Cerebellar cortex (tissue), 1 donor: ENCODE measurements around the gene KIF6.
"Not testable (repeated sequence)": the region's sequence is repeated elsewhere in the genome, so short reads cannot be mapped to it uniquely, and the experiment has no call there.

Experiments used
- DNase-seq: peaks from one replicate; pipeline ENCODE4 v3.0.0-alpha.2; 2015; ENCODE audit warnings: low spot score

Gene KIF6

DNA sequence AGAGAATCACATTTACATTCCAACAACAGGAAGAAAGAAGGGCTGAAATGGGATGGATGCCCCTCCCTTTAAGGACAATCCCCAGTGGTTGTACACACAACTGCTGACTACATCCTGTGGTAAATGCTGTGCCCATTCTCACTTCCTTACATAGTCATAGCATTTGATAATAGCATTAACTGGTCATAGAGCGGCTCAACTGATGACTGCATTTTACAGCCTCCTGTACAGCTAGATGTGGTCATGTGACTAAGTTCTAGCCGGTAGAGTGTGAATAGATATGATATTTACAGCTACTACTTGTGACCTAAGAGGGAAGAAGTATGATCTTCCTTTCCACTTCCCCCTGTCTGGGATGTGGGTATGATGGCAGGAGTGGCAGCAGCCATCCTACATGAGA lies 435.7 kb downstream of the KIF6 start:
- DNase-seq: no peak

DNA sequence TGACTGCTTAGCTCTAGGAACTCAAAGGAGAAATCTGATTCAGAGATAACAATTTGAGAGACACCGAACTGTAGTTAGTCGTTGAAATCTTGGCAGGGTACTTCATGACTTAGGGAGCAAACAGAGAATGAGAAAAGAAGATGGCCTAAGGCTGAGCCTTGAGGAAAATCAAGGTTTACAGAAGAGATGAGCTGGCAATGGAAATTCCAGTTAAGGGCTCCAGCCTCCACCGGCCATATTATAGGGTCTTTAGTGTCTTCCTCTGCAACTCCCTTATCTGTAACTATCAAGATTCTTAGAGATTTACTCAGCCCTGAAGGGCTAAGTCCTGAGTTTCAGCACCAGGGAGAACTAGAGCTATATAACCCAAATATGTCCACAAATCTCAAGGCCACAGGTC lies 437.6 kb downstream of the KIF6 start:
- no peak for DNase-seq

DNA sequence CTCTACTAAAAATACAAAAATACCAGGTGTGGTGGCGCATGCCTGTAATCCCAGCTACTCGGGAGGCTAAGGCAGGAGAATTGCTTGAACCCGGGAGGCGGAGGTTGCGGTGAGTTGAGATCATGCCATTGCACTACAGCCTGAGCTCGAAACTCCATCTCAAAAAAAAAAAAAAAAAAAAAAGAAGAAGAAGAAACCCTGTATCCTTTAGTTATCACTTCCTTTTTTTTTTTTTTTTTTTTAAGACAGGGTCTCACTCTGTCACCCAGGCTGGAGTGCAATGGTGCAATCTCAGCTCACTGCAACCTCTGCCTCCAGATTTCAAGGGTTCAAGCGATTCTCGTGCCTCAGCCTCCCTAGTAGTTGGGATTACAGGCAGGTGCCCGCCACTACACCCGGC lies 438.6 kb downstream of the KIF6 start:
- not testable (repeated sequence) for DNase-seq

DNA sequence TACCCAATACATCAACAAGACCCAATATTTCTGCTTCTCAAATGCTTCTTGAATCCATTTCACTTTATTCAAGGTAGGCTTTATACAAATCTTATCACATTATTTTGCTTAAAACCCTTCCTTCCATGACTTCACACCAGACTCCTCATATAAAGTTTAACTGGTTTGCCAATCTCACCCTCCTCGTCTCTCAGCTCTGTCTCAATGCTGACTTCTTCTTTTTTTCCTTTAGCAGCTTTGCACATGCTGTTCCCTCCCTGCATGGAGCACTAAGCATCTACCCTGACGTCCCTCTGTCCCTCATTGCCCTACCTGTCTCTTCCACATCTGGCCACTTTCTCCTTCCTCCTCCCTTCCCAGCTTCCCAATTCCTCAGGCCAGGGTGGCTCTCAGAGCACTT lies 442.4 kb downstream of the KIF6 start:
- no peak for DNase-seq

DNA sequence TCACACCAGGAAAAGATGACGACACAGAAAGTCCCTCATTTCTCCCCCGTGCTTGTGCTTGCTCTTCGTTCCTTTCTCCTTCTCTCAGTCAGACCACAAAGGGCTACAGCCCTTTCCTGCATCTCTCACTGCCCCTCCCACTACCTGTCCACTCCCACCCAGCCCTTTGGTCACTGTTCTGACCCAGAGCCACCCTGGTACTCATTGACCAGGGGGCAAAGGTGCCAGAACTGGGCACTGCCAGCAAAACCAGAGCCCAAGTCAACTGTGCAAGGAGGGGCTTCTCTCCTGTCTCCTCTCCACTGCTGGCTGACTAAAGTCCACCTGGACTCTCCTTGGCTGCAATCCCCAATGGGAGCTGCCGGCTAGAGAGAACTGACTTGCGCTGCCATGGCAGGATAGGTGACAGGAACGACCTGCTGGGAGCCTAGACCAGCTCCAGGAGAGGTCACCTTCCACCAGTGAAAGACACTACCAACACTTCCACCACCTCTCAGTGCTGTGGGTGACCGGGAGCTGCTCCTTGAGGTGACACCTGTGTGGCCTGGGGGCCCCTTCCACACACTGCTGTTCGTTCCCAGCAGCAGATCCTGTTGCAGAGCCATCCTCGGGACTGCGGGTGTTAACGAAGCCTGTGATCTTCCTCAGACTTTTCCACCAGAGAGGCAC lies 443.8 kb downstream of the KIF6 start:
- no peak for DNase-seq

DNA sequence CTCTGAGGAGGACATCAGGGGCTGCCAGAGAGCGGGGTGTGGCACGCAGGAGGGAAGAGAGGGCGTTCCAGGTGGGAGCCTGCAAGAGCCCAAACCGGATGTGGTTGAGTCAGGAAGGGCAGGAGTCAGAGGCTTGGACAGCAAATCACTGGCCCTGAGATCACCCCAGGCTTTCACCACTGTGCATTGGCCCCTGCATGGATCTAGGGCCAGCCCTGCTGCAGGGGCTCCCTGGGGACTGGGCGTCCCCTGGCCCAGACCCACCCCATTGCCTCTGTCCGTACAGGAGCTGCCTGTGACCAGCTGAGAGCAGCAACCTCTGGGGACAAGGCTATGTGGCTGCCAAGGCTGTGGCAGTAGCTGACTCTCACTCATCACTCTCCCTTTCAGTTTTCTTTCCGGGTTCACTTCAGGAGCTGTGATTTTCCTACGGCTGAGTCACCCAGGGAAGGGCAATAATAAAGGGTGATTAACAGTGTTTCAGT lies 444.9 kb downstream of the KIF6 start:
- DNase-seq: no peak
